GF-D8 (cell line): ENCODE results near the gene KCNT1.

Source experiments
- DNase-seq: peaks from one replicate; lab custom pipeline; 2025; lab: John Stamatoyannopoulos, UW

Gene KCNT1

GRCh38 chr9:135727257-135727875 lies 25.4 kb downstream of the KCNT1 start:
- DNase-seq = no peak

- DNase-seq = no peak
These were observed 26.6 kb downstream of the KCNT1 start for GRCh38 chr9:135728436-135729110.

- DNase-seq = peak; percentile 22
These were observed 27.5 kb downstream of the KCNT1 start for GRCh38 chr9:135729480-135729879.

- DNase-seq = no peak
These were observed 29.5 kb downstream of the KCNT1 start for GRCh38 chr9:135731454-135731853.

GRCh38 chr9:135732569-135733257 lies 30.7 kb downstream of the KCNT1 start:
- no peak for DNase-seq

- DNase-seq = no peak
These were observed 32.7 kb downstream of the KCNT1 start for GRCh38 chr9:135734616-135735144.

- DNase-seq = no peak
These were observed 34.4 kb downstream of the KCNT1 start for GRCh38 chr9:135736272-135736978.

- DNase-seq = no peak
These were observed 35.2 kb downstream of the KCNT1 start for GRCh38 chr9:135736979-135737839.

- no peak for DNase-seq
These were observed 36.0 kb downstream of the KCNT1 start for GRCh38 chr9:135737840-135738521.

- DNase-seq = no peak
These were observed 37.6 kb downstream of the KCNT1 start for GRCh38 chr9:135739271-135740220.

- DNase-seq = no peak
These were observed 39.6 kb downstream of the KCNT1 start for GRCh38 chr9:135741276-135742219.

GRCh38 chr9:135743021-135743420 lies 41.0 kb downstream of the KCNT1 start:
- DNase-seq = no peak

GRCh38 chr9:135743546-135744332 lies 41.8 kb downstream of the KCNT1 start:
- no peak for DNase-seq

- DNase-seq = no peak
These were observed 42.5 kb downstream of the KCNT1 start for GRCh38 chr9:135744333-135745070.

- no peak for DNase-seq
These were observed 43.2 kb downstream of the KCNT1 start for GRCh38 chr9:135745189-135745588.

GRCh38 chr9:135745686-135746324 lies 43.8 kb downstream of the KCNT1 start:
- DNase-seq = no peak
